Endothelial cell of umbilical vein (primary cell): ENCODE measurements around the gene CLTCL1. TPM values are rescaled to one million over a fixed set of nuclear protein-coding genes. Genes with fewer than 3 reads are reported as not detected.

ENCODE experiments used
- BruUV-seq: library from RNA; stranded (reverse); fragments of 400-500 nt; replicated peaks from 2 replicates; lab custom pipeline; 2021; lab: Mats Ljungman, UMichigan
- CTCF ChIA-PET: fragments of 300-600, 350-600 bp; sonication (Branson Sonifier 250); formaldehyde crosslinking; loops from one replicate; lab custom pipeline; 2021; ENCODE audit warnings: antibody characterized with exemption, inconsistent platforms; lab: Charles Lee
- POLR2A ChIA-PET: fragments of 300-600, 350-600 bp; sonication (Branson Sonifier 250); formaldehyde crosslinking; loops from one replicate; lab custom pipeline; 2021; ENCODE audit warnings: antibody characterized with exemption, inconsistent platforms; lab: Charles Lee
- DNase-seq: peaks from one replicate; pipeline ENCODE4 v3.0.0-alpha.2; 2011; ENCODE audit warnings: low read depth, low spot score
- FAIRE-seq: peaks from 2 replicates; lab custom pipeline; 2011; peaks lifted over from hg19 to GRCh38; lab: Jason Lieb, UNC
- H2AFZ ChIP-seq: 2 replicates; pipeline ENCODE4 v1.6.0; 2012; ENCODE audit warnings: low read depth, low read length, control low read depth, inconsistent platforms
- H3K27ac ChIP-seq: 2 replicates; pipeline ENCODE4 v1.5.1; 2011; ENCODE audit warnings: low read depth, mild to moderate bottlenecking, control low read depth, low read length, moderate library complexity; ENCODE audit not compliant: insufficient read depth
- H3K27me3 ChIP-seq, 2 experiments: 2 replicates each; pipeline versions ENCODE4 v1.6.0 to v1.6.1; 2011; ENCODE audit warnings: low read length in 2 of 2, mixed read lengths in 1 of 2; ENCODE audit not compliant: control insufficient read depth in 2 of 2, insufficient read depth in 2 of 2
- H3K36me3 ChIP-seq, 2 experiments: 2 replicates in 1 of 2; 3 replicates in 1 of 2; pipeline ENCODE4 v1.5.1; 2011; ENCODE audit warnings: low read length in 2 of 2, mild to moderate bottlenecking in 1 of 2, moderate library complexity in 1 of 2; ENCODE audit not compliant: control insufficient read depth in 2 of 2, insufficient read depth in 2 of 2; ENCODE audit errors: extremely low read depth in 1 of 2
- H3K4me1 ChIP-seq: 3 replicates; pipeline ENCODE4 v1.5.1; 2011; ENCODE audit warnings: mild to moderate bottlenecking, low read length; ENCODE audit not compliant: control insufficient read depth, insufficient read depth; ENCODE audit errors: extremely low read depth
- H3K4me2 ChIP-seq: 2 replicates; pipeline ENCODE4 v1.6.1; 2011; ENCODE audit warnings: low read length, control low read depth, mixed read lengths; ENCODE audit not compliant: insufficient read depth
- H3K4me3 ChIP-seq, 3 experiments: fragments of 200-600 bp in 1 of 3; sonication (generic), shearing (Covaris generic) in 1 of 3; replicated peaks in 1 of 3; 2 replicates each; pipeline ENCODE4 v1.5.1; 2011 to 2016; ENCODE audit warnings: control low read depth in 3 of 3, low read length in 3 of 3, mild to moderate bottlenecking in 2 of 3, inconsistent platforms in 1 of 3, low read depth in 1 of 3, moderate library complexity in 1 of 3; ENCODE audit not compliant: insufficient read depth in 1 of 3
- H3K79me2 ChIP-seq: 2 replicates; pipeline ENCODE4 v1.6.0; 2012; ENCODE audit warnings: low read length, inconsistent platforms; ENCODE audit not compliant: control insufficient read depth, insufficient read depth
- H3K9ac ChIP-seq: replicated peaks from 2 replicates; pipeline ENCODE3; 2011; ENCODE audit warnings: low read length, control low read depth; ENCODE audit not compliant: insufficient read depth; ENCODE audit errors: extremely low read depth
- H3K9me1 ChIP-seq: replicated peaks from 3 replicates; pipeline ENCODE4 v1.6.0; 2011; ENCODE audit warnings: mild to moderate bottlenecking, low read length; ENCODE audit not compliant: control insufficient read depth, insufficient read depth; ENCODE audit errors: extremely low read depth
- H3K9me3 ChIP-seq: replicated peaks from 2 replicates; pipeline ENCODE4 v1.5.1; 2012; ENCODE audit warnings: low read length, inconsistent platforms; ENCODE audit not compliant: control insufficient read depth, insufficient read depth
- H4K20me1 ChIP-seq: replicated peaks from 2 replicates; pipeline ENCODE3; 2011; ENCODE audit warnings: mild to moderate bottlenecking, low read length; ENCODE audit not compliant: control insufficient read depth, insufficient read depth; ENCODE audit errors: extremely low read depth
- EZH2 ChIP-seq: IDR thresholded peaks from 2 replicates; pipeline ENCODE4 v1.6.1; 2012; ENCODE audit warnings: borderline replicate concordance, low read depth, mild to moderate bottlenecking, moderate library complexity, low read length, inconsistent platforms; ENCODE audit not compliant: severe bottlenecking
- FOS ChIP-seq: IDR thresholded peaks from 2 replicates; pipeline ENCODE4 v1.6.1; 2011; ENCODE audit warnings: mild to moderate bottlenecking, low read length, moderate library complexity, borderline replicate concordance; ENCODE audit not compliant: insufficient read depth
- GATA2 ChIP-seq: IDR thresholded peaks from 2 replicates; pipeline ENCODE4 v1.7.0; 2011; ENCODE audit warnings: low read depth, mild to moderate bottlenecking, moderate library complexity, mixed read lengths, low read length; ENCODE audit not compliant: insufficient read length, insufficient read depth
- JUN ChIP-seq: IDR thresholded peaks from 2 replicates; pipeline ENCODE4 v1.6.1; 2011; ENCODE audit warnings: borderline replicate concordance, low read depth; ENCODE audit not compliant: insufficient read length, insufficient read depth
- MYC ChIP-seq: IDR thresholded peaks from one replicate; pipeline ENCODE4 v1.6.1; 2011; ENCODE audit warnings: mild to moderate bottlenecking, low read depth, low read length
- POLR2A ChIP-seq: IDR thresholded peaks from 2 replicates; pipeline ENCODE4 v1.6.1; 2012; ENCODE audit warnings: low read depth, mild to moderate bottlenecking, control low read depth, low read length
- POLR2AphosphoS5 ChIP-seq: IDR thresholded peaks from 2 replicates; pipeline ENCODE4 v1.6.1; 2012; ENCODE audit warnings: low read depth, mild to moderate bottlenecking, control low read depth, low read length, moderate library complexity; ENCODE audit not compliant: insufficient read depth
- dilution Hi-C: fragments of 300-500 bp; cut with MboI; formaldehyde crosslinking; loops from one replicate; pipeline ENCODE4 v1.15.0; 2019; ENCODE audit warnings: low sequenced_read_pairs; ENCODE audit not compliant: extremely low pct_ligation_motif_present
- intact Hi-C: fragments of 100-400 bp; cut with micrococcal nuclease; formaldehyde crosslinking; loops from one replicate; pipeline ENCODE4 v1.10.0; 2022
- polyA plus RNA-seq, 4 experiments: library from polyadenylated mRNA; depleted of rRNA in 3 of 4; stranded (reverse) in 3 of 4; unstranded in 1 of 4; fragments of >200 nt; gene quantifications; 2 replicates each; pipeline versions ENCODE4 v1.2.1 to v1.2.3, GENCODE V29; 2011 to 2012; ENCODE audit warnings: missing spikeins in 1 of 4
- total RNA-seq: library from RNA; stranded (reverse); gene quantifications from 2 replicates; pipeline ENCODE4 v1.2.3, GENCODE V29; 2021
- TF ChIP-seq, protein P1 (sequence below), 2 donors: IDR thresholded peaks; 1 replicate in 1 of 2; 2 replicates in 1 of 2; pipeline ENCODE4 v1.5.1; 2011; ENCODE audit warnings: low read length in 2 of 2, mild to moderate bottlenecking in 2 of 2, moderate library complexity in 2 of 2, control low read depth in 1 of 2, inconsistent platforms in 1 of 2, low read depth in 1 of 2; ENCODE audit not compliant: insufficient read depth in 1 of 2; ENCODE audit errors: extremely low read depth in 1 of 2
- TF ChIP-seq, protein P2 (sequence below): IDR thresholded peaks from 2 replicates; pipeline ENCODE4 v1.6.1; 2011; ENCODE audit not compliant: insufficient read depth, insufficient read length

The CLTCL1 gene
- total and polyA plus RNA-seq, 2 donors (not counting 3 experiments of a cell fraction or from before 2014, with no cell fraction given), result 5.0 to 6.2 TPM

DNA sequence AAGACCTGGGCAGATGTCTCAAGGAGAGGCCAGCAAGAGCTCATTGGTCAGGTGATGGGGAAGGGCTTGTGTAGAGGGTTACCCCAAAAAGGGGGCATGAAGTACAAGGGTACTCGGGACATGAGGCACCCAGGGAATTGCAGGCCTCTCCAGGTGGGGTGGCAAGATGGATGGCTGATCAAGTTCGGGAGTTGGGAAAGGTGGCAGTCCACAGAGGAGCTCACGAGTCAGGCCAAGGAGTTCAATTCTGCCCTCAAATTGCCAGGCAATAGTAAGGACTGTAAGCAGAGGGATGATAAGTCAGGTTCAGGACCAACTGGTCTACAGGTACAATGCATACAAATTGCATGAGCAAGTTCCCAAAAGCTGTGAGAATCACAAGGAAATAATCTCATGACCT, 70.7 kb downstream of the CLTCL1 start:
- Histone ChIP-seq H3K9me3 (no peaks in the 10 kb centered on the region), H2AFZ (no peak overlapping the region), H3K79me2 (no peaks in the 10 kb centered on the region), H3K36me3 (no peaks in the 10 kb centered on the region), H3K27ac (no peak overlapping the region), H3K9ac (no peak overlapping the region), H4K20me1 (no peaks in the 10 kb centered on the region), H3K4me1 (no peaks in the 10 kb centered on the region), H3K4me2 (no peak overlapping the region), H3K4me3 (no peak overlapping the region), H3K27me3 (no peaks in the 10 kb centered on the region), H3K9me1 (no peaks in the 10 kb centered on the region)
- ChIA-PET POLR2A (no interaction called here), CTCF (interaction anchor here (0.9 kb wide), 1 partner anchor 15 kb away, joined by 3 read pairs; no protein-coding TSS in a partner anchor)
- FAIRE-seq, result no peak
- BruUV-seq, result no TSS peak
- dilution Hi-C loops, result no loop called here
- DNase-seq, result no peak
- TF ChIP-seq POLR2A, result no peak
- no peak for TF ChIP-seq GATA2
- no peak for TF ChIP-seq POLR2AphosphoS5
- TF ChIP-seq EZH2, result no peak
- no peak for TF ChIP-seq FOS
- no peak for TF ChIP-seq JUN
- TF ChIP-seq, protein P1, sequence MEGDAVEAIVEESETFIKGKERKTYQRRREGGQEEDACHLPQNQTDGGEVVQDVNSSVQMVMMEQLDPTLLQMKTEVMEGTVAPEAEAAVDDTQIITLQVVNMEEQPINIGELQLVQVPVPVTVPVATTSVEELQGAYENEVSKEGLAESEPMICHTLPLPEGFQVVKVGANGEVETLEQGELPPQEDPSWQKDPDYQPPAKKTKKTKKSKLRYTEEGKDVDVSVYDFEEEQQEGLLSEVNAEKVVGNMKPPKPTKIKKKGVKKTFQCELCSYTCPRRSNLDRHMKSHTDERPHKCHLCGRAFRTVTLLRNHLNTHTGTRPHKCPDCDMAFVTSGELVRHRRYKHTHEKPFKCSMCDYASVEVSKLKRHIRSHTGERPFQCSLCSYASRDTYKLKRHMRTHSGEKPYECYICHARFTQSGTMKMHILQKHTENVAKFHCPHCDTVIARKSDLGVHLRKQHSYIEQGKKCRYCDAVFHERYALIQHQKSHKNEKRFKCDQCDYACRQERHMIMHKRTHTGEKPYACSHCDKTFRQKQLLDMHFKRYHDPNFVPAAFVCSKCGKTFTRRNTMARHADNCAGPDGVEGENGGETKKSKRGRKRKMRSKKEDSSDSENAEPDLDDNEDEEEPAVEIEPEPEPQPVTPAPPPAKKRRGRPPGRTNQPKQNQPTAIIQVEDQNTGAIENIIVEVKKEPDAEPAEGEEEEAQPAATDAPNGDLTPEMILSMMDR (IDR thresholded peaks at IDR 0.05; ENCODE audit: extremely low read depth in 1 of 2, insufficient read depth in 1 of 2, low read depth in 1 of 2, low read length in 2 of 2), result no peak
- TF ChIP-seq MYC, result no peak
- TF ChIP-seq, protein P2, sequence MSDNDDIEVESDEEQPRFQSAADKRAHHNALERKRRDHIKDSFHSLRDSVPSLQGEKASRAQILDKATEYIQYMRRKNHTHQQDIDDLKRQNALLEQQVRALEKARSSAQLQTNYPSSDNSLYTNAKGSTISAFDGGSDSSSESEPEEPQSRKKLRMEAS, result no peak
- intact Hi-C loops, result no loop called here
